Measurements from ENCODE around the gene CARS1.

CARS1 gene

DNA sequence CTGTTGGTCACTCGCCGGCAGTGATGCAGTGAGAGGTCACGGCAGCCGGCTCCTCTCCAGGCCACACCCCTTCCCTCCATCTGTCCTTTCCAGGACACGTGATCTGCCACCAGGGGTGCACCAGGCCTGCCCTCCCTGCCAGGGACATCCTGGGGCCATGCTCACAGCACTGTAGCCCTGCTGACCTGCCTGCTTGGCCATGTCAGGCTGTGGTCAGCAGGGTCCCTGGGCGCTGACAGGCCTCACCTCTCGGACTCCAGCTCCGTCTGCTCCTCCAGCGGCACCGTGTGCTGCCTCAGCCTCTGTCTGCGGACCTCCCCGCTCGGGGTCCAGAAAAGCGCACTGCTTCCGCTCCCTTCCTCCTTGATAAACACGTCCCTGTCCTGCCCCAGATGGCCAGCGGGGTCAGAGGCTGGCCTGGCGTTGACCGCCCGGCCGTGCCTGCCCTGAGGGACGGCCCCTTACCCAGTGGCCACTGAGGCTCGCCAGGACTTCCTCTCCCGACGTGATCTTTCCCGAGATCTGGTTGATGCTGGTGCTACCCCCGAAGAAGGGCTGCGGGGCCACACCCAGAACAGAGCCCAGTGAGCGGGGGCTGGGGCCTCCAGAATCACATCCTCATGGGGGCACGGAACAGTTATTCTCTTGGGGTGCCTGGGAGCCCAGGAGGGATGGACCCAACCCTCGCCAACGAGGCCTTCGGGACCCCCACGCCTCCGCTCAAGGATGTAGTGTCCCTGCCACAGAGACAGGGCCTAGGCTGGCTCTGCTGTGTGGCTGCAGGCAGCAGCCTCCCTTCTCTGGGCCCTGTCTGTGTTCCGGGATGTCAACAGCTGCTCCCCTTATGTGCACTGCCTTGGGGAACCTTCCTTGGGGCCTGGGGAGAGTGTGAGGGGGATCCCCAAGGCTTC, 36.3 kb upstream of the CARS1 start:
- CTCF ChIA-PET = interaction anchor here (4.2 kb wide), 1 partner anchor 57 kb away, joined by 45 read pairs; no protein-coding TSS in a partner anchor
- peak; percentile 6 for DNase-seq (ENCODE audit: extremely low spot score)
- POLR2A ChIA-PET = no interaction called here
- TF ChIP-seq FOXK2 (IDR thresholded peaks at IDR 0.05) = no peak
- TF ChIP-seq TARDBP (IDR thresholded peaks at IDR 0.05) = no peak
- TF ChIP-seq, protein P1, sequence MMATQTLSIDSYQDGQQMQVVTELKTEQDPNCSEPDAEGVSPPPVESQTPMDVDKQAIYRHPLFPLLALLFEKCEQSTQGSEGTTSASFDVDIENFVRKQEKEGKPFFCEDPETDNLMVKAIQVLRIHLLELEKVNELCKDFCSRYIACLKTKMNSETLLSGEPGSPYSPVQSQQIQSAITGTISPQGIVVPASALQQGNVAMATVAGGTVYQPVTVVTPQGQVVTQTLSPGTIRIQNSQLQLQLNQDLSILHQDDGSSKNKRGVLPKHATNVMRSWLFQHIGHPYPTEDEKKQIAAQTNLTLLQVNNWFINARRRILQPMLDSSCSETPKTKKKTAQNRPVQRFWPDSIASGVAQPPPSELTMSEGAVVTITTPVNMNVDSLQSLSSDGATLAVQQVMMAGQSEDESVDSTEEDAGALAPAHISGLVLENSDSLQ (IDR thresholded peaks at IDR 0.05) = no peak

DNA sequence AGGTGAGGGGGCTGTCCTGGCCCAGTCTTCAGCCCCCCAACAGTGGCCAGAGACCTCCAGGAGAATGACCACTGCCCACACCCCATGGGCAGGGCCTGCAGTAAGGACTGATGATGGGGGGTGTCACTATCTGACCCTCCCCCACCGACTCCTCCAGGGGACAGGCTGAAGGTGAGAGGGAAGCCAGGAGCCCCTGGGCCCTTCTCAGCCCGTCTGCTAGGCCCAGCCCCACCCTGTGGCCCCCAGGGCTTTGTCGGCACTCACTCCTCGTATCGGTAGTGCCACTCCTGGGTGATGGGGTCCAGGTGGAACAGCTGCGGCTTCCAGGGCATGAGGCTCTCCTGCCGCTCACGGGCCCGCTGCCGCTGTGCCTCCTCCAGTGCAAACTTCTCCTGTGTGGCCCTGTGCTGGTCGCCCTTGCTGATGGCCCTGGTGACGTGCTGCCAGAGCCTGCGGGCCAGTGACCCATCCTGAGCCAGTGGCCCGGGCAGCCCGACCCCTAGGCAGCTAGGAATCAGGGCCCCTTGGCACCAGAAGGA, 35.4 kb upstream of the CARS1 start:
- DNase-seq (ENCODE audit: extremely low spot score) = no peak
- TF ChIP-seq FOXK2 (IDR thresholded peaks at IDR 0.05) (no peak), LEF1 (IDR thresholded peaks at IDR 0.05; ENCODE audit: borderline replicate concordance) (no peak), BHLHE40 (IDR thresholded peaks at IDR 0.05; ENCODE audit: borderline replicate concordance) (no peak), ZNF384 (IDR thresholded peaks at IDR 0.05) (no peak), ARNT (IDR thresholded peaks at IDR 0.05) (no peak), HDGF (IDR thresholded peaks at IDR 0.05; ENCODE audit: borderline replicate concordance) (no peak), FOXM1 (IDR thresholded peaks at IDR 0.05; ENCODE audit: borderline replicate concordance) (no peak), TARDBP (IDR thresholded peaks at IDR 0.05) (no peak), FOXA1 (IDR thresholded peaks at IDR 0.05) (no peak), L3MBTL2 (conservative IDR thresholded peaks at IDR 0.05) (no peak), NFRKB (IDR thresholded peaks at IDR 0.05) (no peak)
- TF ChIP-seq, protein P1 (IDR thresholded peaks at IDR 0.05) = no peak
- CTCF ChIA-PET = interaction anchor here (4.2 kb wide), 1 partner anchor 56 kb away, joined by 45 read pairs; no protein-coding TSS in a partner anchor
- POLR2A ChIA-PET = interaction anchor here (1.6 kb wide), 1 partner anchor 101 kb away, joined by 4 read pairs; the partner anchor contains the start of gene NAP1L4

GRCh38 chr11:3091846-3092602, 34.8 kb upstream of the CARS1 start:
- no peak for TF ChIP-seq SP1 (IDR thresholded peaks at IDR 0.05)
- 0 out of 2 replicates have a peak, but pooled peaks have one; percentile 57 for TF ChIP-seq HDGF (IDR thresholded peaks at IDR 0.05; ENCODE audit: borderline replicate concordance)
- ChIA-PET POLR2A (interaction anchor here (1.6 kb wide), 1 partner anchor 100 kb away, joined by 4 read pairs; the partner anchor contains the start of gene NAP1L4), CTCF (interaction anchor here (0.6 to 4.2 kb wide), 13 partner anchors 11 to 136 kb away, joined by 3 to 45 read pairs (median 3); no protein-coding TSS in a partner anchor)
- DNase-seq (ENCODE audit: extremely low spot score) = peak; percentile 91

- CTCF ChIA-PET = interaction anchor here (0.6 to 4.2 kb wide), 13 partner anchors 10 to 135 kb away, joined by 3 to 45 read pairs (median 3); no protein-coding TSS in a partner anchor
- POLR2A ChIA-PET = interaction anchor here (1.6 kb wide), 1 partner anchor 99 kb away, joined by 4 read pairs; the partner anchor contains the start of gene NAP1L4
- TF ChIP-seq FOXM1 (IDR thresholded peaks at IDR 0.05; ENCODE audit: borderline replicate concordance) = no peak
- no peak for TF ChIP-seq HDGF (IDR thresholded peaks at IDR 0.05; ENCODE audit: borderline replicate concordance)
- TF ChIP-seq CTBP1 (IDR thresholded peaks at IDR 0.05; ENCODE audit: borderline replicate concordance) = no peak
- no peak for TF ChIP-seq BHLHE40 (IDR thresholded peaks at IDR 0.05; ENCODE audit: borderline replicate concordance)
- TF ChIP-seq LEF1 (IDR thresholded peaks at IDR 0.05; ENCODE audit: borderline replicate concordance) = no peak
- TF ChIP-seq FOXA1 (IDR thresholded peaks at IDR 0.05) = no peak
- DNase-seq (ENCODE audit: extremely low spot score) = no peak
These were observed 34.0 kb upstream of the CARS1 start for GRCh38 chr11:3091081-3091845.

DNA sequence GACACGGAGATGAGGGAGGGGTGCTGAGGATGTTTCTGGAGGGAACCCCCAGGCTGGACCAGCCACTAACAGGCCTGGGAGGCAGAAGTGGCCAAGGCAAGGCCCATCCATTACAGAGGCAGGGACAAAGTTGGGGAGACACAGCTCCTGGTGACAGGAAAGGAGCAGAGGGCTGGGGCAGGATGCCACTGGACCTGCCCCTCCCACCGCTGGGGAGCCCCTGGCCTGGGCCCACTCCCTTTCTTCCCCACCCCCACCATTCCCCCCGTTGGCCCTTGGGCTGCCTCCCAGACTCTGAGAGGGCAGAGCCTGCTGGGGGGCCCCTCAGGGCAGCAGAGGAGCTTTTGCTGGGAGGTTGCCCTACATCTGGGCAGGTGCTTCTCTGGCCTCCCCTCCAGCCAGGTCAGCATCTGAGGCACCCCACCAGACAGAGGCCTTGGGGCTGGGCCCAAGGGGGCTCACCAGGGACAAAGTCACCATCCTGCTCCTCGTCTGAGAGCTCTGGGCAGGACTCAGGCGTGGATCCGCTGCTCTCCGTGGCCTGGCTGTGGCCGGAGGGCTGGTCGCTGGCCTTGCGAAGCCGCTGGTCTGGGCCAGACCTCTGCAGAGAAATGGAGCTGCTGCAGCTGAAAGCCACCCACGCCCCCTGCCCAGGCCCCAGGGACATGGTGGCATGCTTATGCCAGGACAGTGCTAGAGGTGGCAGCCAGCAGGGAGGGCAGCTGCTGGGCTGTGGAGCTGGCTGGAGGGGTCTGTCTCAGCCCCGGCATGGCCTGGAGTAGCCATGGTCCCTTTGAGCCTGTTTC, 33.1 kb upstream of the CARS1 start:
- POLR2A ChIA-PET = no interaction called here
- DNase-seq (ENCODE audit: extremely low spot score) = no peak
- CTCF ChIA-PET = interaction anchor here (1.3 to 4.2 kb wide), 3 partner anchors 20 to 75 kb away, joined by 3 to 45 read pairs (median 7); no protein-coding TSS in a partner anchor
- no peak for TF ChIP-seq ZNF384 (IDR thresholded peaks at IDR 0.05)
- TF ChIP-seq ELF4 (IDR thresholded peaks at IDR 0.05) = no peak
- no peak for TF ChIP-seq ARNT (IDR thresholded peaks at IDR 0.05)
- no peak for TF ChIP-seq FOXM1 (IDR thresholded peaks at IDR 0.05; ENCODE audit: borderline replicate concordance)
- no peak for TF ChIP-seq BHLHE40 (IDR thresholded peaks at IDR 0.05; ENCODE audit: borderline replicate concordance)
- TF ChIP-seq CTBP1 (IDR thresholded peaks at IDR 0.05; ENCODE audit: borderline replicate concordance) = no peak
- no peak for TF ChIP-seq HDGF (IDR thresholded peaks at IDR 0.05; ENCODE audit: borderline replicate concordance)
- no peak for TF ChIP-seq L3MBTL2 (conservative IDR thresholded peaks at IDR 0.05)
